ENCODE measurements around the gene RNF43.
"Not testable (repeated sequence)": the region's sequence is repeated elsewhere in the genome, so short reads cannot be mapped to it uniquely, and the experiment has no call there.

The RNF43 gene

GRCh38 chr17:58409432-58409831 lies 7.9 kb downstream of the RNF43 start:
- no peak for DNase-seq (ENCODE audit: low read depth)

GRCh38 chr17:58403311-58403710 lies 14.0 kb downstream of the RNF43 start:
- no peak for DNase-seq (ENCODE audit: low read depth)

GRCh38 chr17:58402679-58403078 lies 14.7 kb downstream of the RNF43 start:
- no peak for DNase-seq (ENCODE audit: low read depth)

GRCh38 chr17:58402047-58402446 lies 15.3 kb downstream of the RNF43 start:
- DNase-seq (ENCODE audit: low read depth) = no peak

GRCh38 chr17:58401287-58401686 lies 16.0 kb downstream of the RNF43 start:
- DNase-seq (ENCODE audit: low read depth) = no peak

- no peak for DNase-seq (ENCODE audit: low read depth)
Measured at GRCh38 chr17:58400826-58401225, 16.5 kb downstream of the RNF43 start.

- no peak for DNase-seq (ENCODE audit: low read depth)
Measured at GRCh38 chr17:58399974-58400373, 17.4 kb downstream of the RNF43 start.

- no peak for DNase-seq (ENCODE audit: low read depth)
Measured at GRCh38 chr17:58398574-58399266, 18.6 kb downstream of the RNF43 start.

GRCh38 chr17:58397421-58397820 lies 19.9 kb downstream of the RNF43 start:
- DNase-seq (ENCODE audit: low read depth) = not testable (repeated sequence)

- DNase-seq (ENCODE audit: low read depth) = no peak
Measured at GRCh38 chr17:58396173-58396572, 21.2 kb downstream of the RNF43 start.

GRCh38 chr17:58394534-58395223 lies 22.7 kb downstream of the RNF43 start:
- no peak for DNase-seq (ENCODE audit: low read depth)

- DNase-seq (ENCODE audit: low read depth) = no peak
Measured at GRCh38 chr17:58391302-58391984, 25.9 kb downstream of the RNF43 start.

- DNase-seq (ENCODE audit: low read depth) = no peak
Measured at GRCh38 chr17:58390884-58391283, 26.4 kb downstream of the RNF43 start.

GRCh38 chr17:58388302-58389190 lies 28.8 kb downstream of the RNF43 start:
- DNase-seq (ENCODE audit: low read depth) = no peak

GRCh38 chr17:58387834-58388233 lies 29.5 kb downstream of the RNF43 start:
- no peak for DNase-seq (ENCODE audit: low read depth)

- DNase-seq (ENCODE audit: low read depth) = no peak
Measured at GRCh38 chr17:58386708-58387107, 30.6 kb downstream of the RNF43 start.

- DNase-seq (ENCODE audit: low read depth) = no peak
Measured at GRCh38 chr17:58385359-58385899, 31.9 kb downstream of the RNF43 start.

GRCh38 chr17:58384897-58385296 lies 32.4 kb downstream of the RNF43 start:
- DNase-seq (ENCODE audit: low read depth) = no peak

- no peak for DNase-seq (ENCODE audit: low read depth)
Measured at GRCh38 chr17:58383892-58384462, 33.4 kb downstream of the RNF43 start.

GRCh38 chr17:58382872-58383242 lies 34.5 kb downstream of the RNF43 start:
- no peak for DNase-seq (ENCODE audit: low read depth)

GRCh38 chr17:58382108-58382871 lies 35.0 kb downstream of the RNF43 start:
- no peak for DNase-seq (ENCODE audit: low read depth)

Data from T follicular helper cell (primary cell).